SK-N-MC (cell line): ENCODE data around the gene ANKS1B.

Experiments
- EZH2 ChIP-seq: fragments of 200-600 bp; sonication (generic); IDR thresholded peaks from one replicate; pipeline ENCODE4 v1.6.1; 2017; ENCODE audit warnings: antibody characterized with exemption
- FOXP2 ChIP-seq: optimal IDR thresholded peaks from 2 replicates; pipeline ENCODE3; 2011; ENCODE audit warnings: mild to moderate bottlenecking, moderate library complexity; ENCODE audit not compliant: insufficient read depth; ENCODE audit errors: extremely low read length, control extremely low read depth
- POLR2AphosphoS5 ChIP-seq: IDR thresholded peaks from 2 replicates; pipeline ENCODE4 v1.6.1; 2012; ENCODE audit warnings: mild to moderate bottlenecking, low read depth, low read length, borderline replicate concordance

DNA sequence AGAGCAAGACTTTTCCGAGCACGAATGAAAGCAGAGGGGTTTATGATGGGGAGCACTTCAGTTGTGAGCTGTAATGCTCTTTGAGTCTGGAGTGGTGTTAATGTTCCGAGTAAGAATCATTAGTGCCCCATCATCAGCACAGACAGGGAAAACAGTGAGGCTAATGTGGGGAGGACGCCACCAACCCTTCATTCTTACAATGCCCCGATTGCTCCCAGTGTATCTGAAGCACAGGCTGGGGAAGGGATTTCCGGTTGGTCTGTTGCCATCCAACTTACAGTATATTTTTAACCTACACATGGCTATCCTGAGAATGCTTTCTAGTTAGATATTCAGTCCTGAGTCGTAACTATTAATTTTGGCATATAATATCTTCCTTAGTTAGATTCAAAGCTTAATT lies 1198.1 kb downstream of the ANKS1B start:
- TF ChIP-seq EZH2 (no peak), POLR2AphosphoS5 (no peak), FOXP2 (no peak)
